Measurements from ENCODE around the gene SORCS2.

DNA sequence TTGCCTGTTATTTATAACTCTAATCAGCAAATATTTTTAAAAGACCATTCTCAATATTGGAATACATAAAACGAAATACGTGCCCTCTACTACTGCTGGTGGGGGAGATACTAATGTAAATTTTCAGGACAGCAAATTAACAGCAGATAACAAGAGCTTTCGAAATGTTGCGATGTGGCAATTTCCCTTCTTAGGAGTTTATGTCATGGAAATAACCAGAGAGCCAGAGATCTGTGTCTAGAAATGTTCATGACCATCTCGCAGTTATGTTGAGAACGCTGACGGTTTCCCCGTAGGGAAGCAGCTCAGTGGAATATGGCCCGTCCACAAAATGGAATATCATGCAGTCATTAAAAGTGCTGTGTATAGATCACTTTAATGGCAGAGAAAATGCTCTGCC is 480.8 kb downstream of the SORCS2 start:
- no peak for TF ChIP-seq CTCF (IDR thresholded peaks at IDR 0.05; ENCODE audit: poor library complexity, severe bottlenecking)
- no peak for TF ChIP-seq TAF1 (IDR thresholded peaks at IDR 0.05; ENCODE audit: low read depth)
- TF ChIP-seq POLR2AphosphoS5 (IDR thresholded peaks at IDR 0.05), result no peak

Measured in neural cell (in vitro differentiated cells).